Smooth muscle cell of the coronary artery (primary cell): ENCODE data around the gene MUSTN1. TPM values are rescaled to one million over a fixed set of nuclear protein-coding genes. Genes with fewer than 3 reads are reported as not detected.

Source experiments
- total RNA-seq: library from RNA; depleted of rRNA; stranded (reverse); fragments of >200 nt; gene quantifications from 2 replicates; pipeline ENCODE4 v1.2.3, GENCODE V29; 2014; ENCODE audit warnings: low replicate concordance

Gene MUSTN1
- not detected in 2 replicates for total RNA-seq

DNA sequence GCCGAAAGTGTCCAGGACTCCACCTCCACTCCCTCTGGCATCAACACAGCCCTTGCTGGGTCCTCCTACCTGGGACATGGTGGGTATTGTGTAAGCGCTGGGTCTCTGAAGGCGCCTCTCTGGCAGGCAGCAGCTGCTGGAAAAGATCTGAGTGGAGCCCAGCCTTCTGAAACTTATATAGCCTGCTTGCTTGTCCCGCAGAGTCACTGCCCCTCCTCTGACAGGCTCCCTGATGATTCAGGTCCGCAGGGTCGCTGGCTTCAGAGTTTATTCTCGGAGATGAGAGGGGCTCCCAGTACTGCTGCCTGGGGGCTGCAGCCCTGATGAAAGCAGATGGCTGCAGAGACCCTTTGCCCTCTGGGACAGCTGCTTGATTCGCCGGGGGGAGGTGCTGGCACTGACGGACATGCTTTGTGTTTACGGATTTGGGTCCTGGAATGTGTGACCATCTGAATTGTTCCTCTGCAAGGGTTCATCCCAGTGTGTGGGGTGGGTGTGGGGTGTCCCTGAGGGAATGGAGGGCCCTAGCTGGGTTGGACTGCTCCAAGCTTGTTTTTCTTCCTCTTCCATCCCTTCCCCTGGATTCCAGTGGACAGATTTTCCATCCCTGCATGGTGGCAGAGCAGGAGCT, at the start of gene MUSTN1:
Gene MUSTN1 (minus strand): TSS at position 149 of the 631 bp plus-strand sequence. CDS start 71 bp downstream, at position 78.

DNA sequence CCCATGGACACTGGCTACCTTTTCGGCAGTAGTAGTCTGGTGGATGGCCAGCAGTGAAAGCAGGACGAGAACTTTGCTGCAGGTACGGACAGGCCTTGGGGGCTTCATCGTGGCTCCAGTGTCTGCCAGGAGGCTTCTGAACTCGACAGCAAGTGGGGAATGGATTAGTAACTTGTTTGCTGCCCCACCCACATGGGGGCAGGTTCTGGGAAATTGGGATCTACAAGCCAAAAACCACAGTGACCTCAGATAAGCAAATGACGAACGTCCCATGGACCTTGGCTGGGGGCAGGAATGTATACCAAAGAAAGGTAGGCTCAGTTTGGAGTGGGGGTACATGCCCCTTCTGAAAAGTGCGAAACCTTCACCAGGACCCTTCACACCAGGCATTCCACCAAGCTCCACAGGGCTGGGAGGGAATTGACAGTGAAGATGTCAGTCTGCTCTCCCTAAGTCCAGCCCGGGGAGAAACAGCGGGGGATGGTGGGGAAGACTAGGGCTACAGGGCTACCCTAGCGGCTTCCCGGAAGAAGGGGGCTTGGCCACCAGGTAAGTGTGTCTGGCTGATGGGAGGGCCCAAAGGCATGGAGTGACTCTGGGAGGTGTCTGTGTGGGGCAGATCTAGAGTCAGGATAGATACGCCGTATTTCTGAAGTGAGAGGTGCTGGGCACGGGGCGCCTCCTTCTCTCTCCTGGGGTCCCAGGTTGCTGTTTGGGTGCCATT, 4.1 kb downstream of the MUSTN1 start, which contains the start of gene ITIH4:
Gene ITIH4 (minus strand): TSS at position 138 of the 724 bp plus-strand sequence. CDS start 30 bp downstream, at position 108.

GRCh38 chr3:52794612-52795099, 40.2 kb downstream of the MUSTN1 start, which contains the start of gene ITIH3:
TSS of gene ITIH3 (plus strand) at chr3:52794796. CDS start at chr3:52794804, 8 bp downstream.

Other genes with a start within 250 kb of the MUSTN1 start
- 37.8 and 46.1 TPM in 2 replicates for gene PBRM1, start 149.1 kb downstream of the MUSTN1 start, total RNA-seq
- 44.8 and 106 TPM in 2 replicates for gene GNL3, start 149.0 kb downstream of the MUSTN1 start, total RNA-seq
- gene GLT8D1, start 129.2 kb downstream of the MUSTN1 start, total RNA-seq = 105 and 119 TPM in 2 replicates
- 14.0 and 42.9 TPM in 2 replicates for gene SPCS1, start 128.9 kb downstream of the MUSTN1 start, total RNA-seq
- 16.7 and 22.3 TPM in 2 replicates for gene NEK4, start 64.1 kb downstream of the MUSTN1 start, total RNA-seq
- gene ITIH1, start 57.4 kb downstream of the MUSTN1 start, total RNA-seq = 0.59 TPM in 1 of 2 replicates, not detected in the other
- gene ITIH3, start 40.2 kb downstream of the MUSTN1 start, total RNA-seq = 2.8 TPM in 1 of 2 replicates, not detected in the other
- gene ITIH4, start 4.3 kb downstream of the MUSTN1 start, total RNA-seq = 0.82 and 1.1 TPM in 2 replicates
- gene STIMATE, start 62.5 kb upstream of the MUSTN1 start, total RNA-seq = 7.5 and 10.9 TPM in 2 replicates
- gene SFMBT1, start 211.1 kb upstream of the MUSTN1 start, total RNA-seq = 1.2 and 4.2 TPM in 2 replicates